ENCODE data around the gene DYNLT4.

GRCh38 chr1:44839576-44839975 is 32.4 kb upstream of the DYNLT4 start:
- TF ChIP-seq CTCF (IDR thresholded peaks at IDR 0.05) = no peak
- TF ChIP-seq POLR2A (IDR thresholded peaks at IDR 0.05) = no peak
- no peak for TF ChIP-seq EP300 (IDR thresholded peaks at IDR 0.05)

Measured in tibial nerve (tissue), 4 donors.